DND-41 (cell line): ENCODE results near the gene CDKN1B.
"Not testable (repeated sequence)": the region's sequence is repeated elsewhere in the genome, so short reads cannot be mapped to it uniquely, and the experiment has no call there.

ENCODE experiments used
- CTCF ChIP-seq: IDR thresholded peaks from 2 replicates; pipeline ENCODE4 v1.5.1; 2012; ENCODE audit warnings: borderline replicate concordance, low read length, moderate library complexity, mild to moderate bottlenecking; ENCODE audit not compliant: poor library complexity, severe bottlenecking; ENCODE audit errors: extremely low read depth
- EZH2 ChIP-seq: IDR thresholded peaks from 3 replicates; pipeline ENCODE4 v1.6.1; 2012; ENCODE audit warnings: borderline replicate concordance, low read depth, mild to moderate bottlenecking, moderate library complexity, low read length, inconsistent platforms; ENCODE audit not compliant: severe bottlenecking

GRCh38 chr12:12738152-12738551 lies 21.0 kb downstream of the CDKN1B start:
- TF ChIP-seq CTCF, EZH2: not testable (repeated sequence)
